Measurements from ENCODE around the gene GREB1.

The GREB1 gene

GRCh38 chr2:11615209-11615608, 81.4 kb downstream of the GREB1 start:
- DNase-seq: no peak

- DNase-seq: no peak
Observed at GRCh38 chr2:11616097-11616687, 82.3 kb downstream of the GREB1 start.

- no peak for DNase-seq
Observed at GRCh38 chr2:11616851-11617415, 83.1 kb downstream of the GREB1 start.

DNA sequence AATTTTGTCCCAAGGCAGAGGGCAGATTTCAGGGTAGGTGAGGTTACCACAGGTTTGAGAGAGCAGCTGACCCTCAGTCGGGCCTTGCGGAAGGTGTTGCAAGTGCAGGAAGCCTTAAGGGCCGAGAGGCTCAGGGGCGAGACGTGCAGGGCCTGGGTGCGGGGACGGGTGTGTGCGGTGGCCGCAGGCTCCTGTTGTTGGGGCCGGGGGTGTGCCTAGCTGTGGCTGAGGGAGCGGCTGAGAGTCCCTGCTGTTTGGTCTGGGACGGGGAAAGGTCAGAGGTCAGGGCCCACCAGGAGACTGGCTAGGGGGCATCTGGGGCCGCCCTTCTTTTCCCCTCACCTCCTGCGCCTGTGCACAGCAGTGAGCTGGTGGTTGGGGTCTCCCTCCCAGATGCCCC, 83.7 kb downstream of the GREB1 start:
- DNase-seq: no peak

GRCh38 chr2:11617984-11618707, 84.3 kb downstream of the GREB1 start:
- DNase-seq: no peak

DNA sequence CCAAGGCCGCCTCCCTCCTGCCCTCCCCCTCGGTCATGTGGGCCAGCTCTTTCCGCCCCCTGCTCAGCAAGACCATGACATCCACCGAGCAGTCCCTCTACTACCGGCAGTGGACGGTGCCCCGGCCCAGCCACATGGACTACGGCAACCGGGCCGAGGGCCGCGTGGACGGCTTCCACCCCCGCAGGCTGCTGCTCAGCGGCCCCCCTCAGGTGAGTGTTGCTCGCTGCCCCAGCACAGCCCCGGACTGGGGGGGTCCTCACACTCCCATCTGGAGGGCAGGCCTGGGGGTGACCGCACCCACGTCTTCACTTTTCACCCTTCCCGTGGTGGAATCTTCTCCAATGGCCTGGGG, 84.8 kb downstream of the GREB1 start:
- no peak for DNase-seq

- no peak for DNase-seq
Observed at GRCh38 chr2:11621410-11621809, 87.6 kb downstream of the GREB1 start.

GRCh38 chr2:11622611-11623010, 88.8 kb downstream of the GREB1 start:
- DNase-seq: no peak

- no peak for DNase-seq
Observed at GRCh38 chr2:11624893-11625292, 91.0 kb downstream of the GREB1 start.

DNA sequence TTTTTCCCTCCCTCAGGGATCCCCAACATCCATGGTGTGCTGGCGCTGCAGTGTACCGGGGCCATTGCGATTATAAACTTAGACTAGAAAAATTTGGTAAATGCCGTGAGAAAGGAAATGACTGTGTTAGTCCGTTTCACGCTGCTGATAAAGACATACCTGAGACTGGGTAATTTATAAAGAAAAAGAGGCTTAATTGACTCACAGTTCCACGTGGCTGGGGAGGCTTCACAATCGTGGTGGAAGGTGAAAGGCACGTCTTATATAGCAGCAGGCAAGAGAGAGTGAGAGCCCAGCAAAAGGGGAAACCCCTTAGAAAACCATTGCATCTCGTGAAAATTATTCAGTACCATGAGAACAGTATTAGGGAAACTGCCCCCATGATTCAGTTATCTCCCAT, 91.8 kb downstream of the GREB1 start:
- no peak for DNase-seq

- no peak for DNase-seq
Observed at GRCh38 chr2:11628675-11629074, 94.8 kb downstream of the GREB1 start.

GRCh38 chr2:11629215-11629614, 95.4 kb downstream of the GREB1 start:
- no peak for DNase-seq

- DNase-seq: no peak
Observed at GRCh38 chr2:11629851-11630250, 96.0 kb downstream of the GREB1 start.

DNA sequence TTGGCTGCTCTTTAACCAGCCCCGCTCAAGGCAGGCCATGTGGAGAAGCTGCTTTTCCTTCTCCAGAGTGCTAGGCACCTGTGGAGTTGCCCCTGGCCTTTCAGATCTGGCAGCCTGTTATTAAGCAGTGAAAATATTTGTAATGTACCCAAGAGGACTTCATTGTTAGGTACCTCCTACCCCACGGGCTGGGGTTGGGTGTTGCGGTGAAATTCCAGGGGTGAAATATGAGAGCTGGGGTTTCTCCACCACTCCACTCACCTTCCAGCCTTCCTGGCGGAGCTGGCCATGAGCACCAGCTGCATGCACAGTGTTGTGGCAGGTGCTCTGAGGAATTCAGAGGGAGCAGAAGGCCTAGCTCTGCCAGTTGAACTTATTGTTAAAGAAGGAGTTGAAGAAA, 97.0 kb downstream of the GREB1 start:
- DNase-seq: no peak

- no peak for DNase-seq
Observed at GRCh38 chr2:11631462-11631861, 97.6 kb downstream of the GREB1 start.

GRCh38 chr2:11633923-11634478, 100.2 kb downstream of the GREB1 start:
- no peak for DNase-seq

GRCh38 chr2:11634584-11634983, 100.7 kb downstream of the GREB1 start:
- no peak for DNase-seq

GRCh38 chr2:11635141-11635540, 101.3 kb downstream of the GREB1 start:
- no peak for DNase-seq

DNA sequence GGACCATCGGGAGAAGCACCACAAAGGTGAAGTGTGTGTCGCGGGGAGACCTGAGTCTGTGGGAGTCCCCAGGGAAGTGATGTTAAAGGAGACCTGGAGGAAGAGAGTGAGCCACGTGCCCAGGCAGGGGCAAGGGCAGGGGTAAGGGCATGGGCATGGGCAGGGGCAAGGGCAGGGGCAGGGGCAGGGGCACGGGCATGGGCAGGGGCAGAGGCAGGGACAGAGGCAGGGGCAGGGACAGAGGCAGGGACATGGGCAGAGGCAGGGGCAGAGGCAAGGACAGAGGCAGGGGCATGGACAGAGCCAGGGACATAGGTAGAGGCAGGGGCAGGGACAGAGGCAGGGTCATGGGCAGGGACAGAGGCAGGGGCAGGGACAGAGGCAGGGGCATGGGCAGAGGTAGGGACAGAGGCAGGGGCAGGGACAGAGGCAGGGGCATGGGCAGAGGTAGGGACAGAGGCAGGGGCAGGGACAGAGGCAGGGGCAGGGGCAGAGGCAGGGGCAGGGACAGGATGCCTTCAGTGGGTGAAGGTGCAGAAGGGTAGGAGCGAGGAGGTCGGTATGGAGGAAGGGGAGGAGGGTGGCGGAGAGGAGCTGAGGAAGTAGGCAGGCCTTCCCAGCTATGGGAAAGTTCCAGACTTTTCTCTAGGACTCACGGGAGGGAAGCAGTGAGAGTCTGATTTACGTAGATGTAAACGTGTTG, 102.9 kb downstream of the GREB1 start:
- no peak for DNase-seq

- DNase-seq: no peak
Observed at GRCh38 chr2:11637546-11637945, 103.7 kb downstream of the GREB1 start.

DNA sequence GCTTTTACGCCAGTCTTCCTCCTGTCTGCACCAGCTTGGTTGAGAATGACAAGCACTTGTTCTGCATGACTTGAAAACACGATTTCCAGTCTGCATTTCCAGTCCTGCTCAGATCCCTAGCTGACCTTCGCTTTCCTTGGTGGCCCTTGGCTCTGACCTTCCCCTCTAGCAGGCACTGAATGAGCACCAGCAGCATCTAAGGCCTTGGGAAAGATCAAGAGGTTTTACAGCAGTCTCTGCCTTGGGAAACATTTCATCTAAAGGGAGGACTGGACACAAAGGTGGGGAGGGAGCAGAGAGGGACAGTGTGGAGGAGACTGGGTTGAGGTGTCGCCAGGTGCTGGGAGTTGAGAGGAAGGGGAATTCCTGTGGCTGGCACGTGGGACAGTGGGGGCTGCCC, 105.7 kb downstream of the GREB1 start:
- DNase-seq: no peak

GRCh38 chr2:11640132-11640531, 106.3 kb downstream of the GREB1 start:
- DNase-seq: no peak

DNA sequence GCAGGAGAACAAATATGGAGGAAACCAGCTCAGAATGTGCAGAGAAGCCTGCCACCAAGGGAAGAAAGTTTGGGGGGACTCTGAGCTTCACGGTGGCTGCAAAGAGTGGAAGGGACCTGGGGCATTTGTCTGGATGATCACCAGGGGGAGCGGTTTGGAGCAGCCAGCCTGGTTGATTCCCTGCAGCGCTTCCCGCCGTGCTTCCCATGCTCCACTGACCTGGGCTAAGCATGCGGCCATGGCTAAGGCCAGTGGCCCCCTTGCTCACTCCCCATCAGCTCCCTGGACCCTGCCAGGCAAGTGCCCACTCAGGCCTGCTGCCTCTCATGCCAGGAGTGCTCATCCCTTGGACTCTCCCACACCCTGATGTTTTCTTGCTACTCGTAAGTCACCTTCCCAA, 109.1 kb downstream of the GREB1 start:
- DNase-seq: no peak

- no peak for DNase-seq
Observed at GRCh38 chr2:11644293-11644692, 110.4 kb downstream of the GREB1 start.

All from activated CD4-positive, alpha-beta T cell treated with anti-CD3 and anti-CD28 coated beads for 1 hour (primary cell).